HG03025 (cell line): ENCODE results near the gene IFNA21.
"Not testable (repeated sequence)": the region's sequence is repeated elsewhere in the genome, so short reads cannot be mapped to it uniquely, and the experiment has no call there.

ENCODE experiments used
- ATAC-seq: cut with Tn5 transposase; IDR thresholded peaks from one replicate; pipeline ENCODE4 v1.9.1; 2021; ENCODE audit warnings: mild to moderate bottlenecking, moderate library complexity; ENCODE audit not compliant: unreplicated experiment, low FRiP score

IFNA21 gene

DNA sequence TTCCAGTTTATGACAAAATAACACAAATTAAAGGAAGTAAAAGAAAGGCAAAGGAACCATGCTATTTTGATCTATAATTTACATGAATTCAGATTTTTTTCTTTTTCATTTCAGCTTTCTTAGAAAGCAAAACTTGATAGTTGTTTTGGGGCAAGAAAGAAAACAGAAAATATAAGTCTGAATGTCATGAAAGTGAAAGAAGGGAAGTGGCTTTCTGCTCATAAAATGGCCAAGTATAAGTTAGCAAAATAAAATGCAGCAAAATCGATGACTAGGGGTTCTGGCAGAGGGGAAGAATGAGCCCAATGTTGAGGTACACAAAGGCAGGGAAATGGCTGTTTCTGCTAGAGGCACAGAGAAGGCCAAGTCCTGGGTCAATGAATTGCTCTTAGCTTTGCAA, 21.9 kb downstream of the IFNA21 start:
- no peak for ATAC-seq

DNA sequence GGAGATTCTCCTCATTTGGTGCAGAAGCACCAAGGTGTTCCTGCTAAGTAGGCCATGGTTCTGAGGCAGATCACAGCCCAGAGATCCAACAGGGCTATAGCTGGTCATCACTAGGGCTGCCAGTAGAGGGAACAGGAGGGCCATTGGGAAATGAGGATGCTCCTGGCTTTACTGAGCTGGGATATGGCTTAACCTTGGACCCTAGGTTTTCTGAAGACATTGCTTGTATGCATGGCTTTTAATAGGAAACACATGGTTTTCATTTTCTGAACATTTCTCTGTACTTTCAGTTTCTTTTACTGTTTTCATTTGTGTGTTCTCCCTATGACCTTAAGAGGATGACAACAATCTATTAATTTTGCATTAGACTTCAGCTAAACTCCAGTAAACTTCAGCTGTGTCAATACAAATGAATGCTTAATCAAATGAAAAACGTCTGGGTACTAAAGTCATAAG, 25.0 kb downstream of the IFNA21 start, which contains the start of gene IFNW1:
Gene IFNW1, minus strand, starts transcription at position 406 of the 456 bp plus-strand sequence. Its CDS starts 262 bp downstream, at position 144.
- peak; percentile 67 for ATAC-seq

DNA sequence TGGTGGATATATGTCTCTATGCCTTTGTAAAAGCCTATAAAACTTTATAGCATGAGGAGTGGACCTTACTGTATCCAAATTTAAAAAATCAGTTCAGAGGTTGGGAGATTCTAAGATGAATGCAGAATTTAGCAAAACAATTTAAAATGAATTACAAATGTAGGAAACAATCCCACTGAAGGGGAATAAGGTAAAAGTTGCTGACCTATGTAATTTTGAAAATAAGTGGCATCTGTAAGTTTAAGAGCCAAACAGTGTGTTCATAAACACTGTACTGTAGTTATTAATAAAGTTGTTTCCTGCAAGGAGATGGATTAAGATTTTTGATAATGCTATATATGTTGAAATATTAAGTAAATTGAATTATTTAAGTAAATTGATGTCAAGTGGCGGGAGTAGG, 29.4 kb downstream of the IFNA21 start:
- ATAC-seq: no peak

DNA sequence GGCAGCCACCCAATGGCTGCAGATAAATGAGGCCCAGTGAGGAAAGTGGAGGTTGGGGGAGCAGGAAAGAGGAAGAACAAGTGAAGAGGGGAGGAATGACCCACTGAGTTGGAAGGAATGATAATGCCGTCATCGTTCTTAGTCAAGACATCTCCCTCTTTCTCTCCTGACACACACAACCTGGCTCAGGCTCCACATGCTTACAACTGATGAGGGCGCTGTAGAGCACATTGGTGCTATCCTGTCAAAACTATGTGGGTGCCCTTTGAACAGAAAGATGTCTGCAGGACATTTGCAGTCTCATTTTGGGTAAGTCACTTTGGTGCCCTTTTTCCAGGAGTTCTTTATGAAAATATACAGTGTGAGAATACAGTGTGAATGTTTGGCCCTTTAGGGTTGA, 30.7 kb downstream of the IFNA21 start:
- ATAC-seq: no peak

DNA sequence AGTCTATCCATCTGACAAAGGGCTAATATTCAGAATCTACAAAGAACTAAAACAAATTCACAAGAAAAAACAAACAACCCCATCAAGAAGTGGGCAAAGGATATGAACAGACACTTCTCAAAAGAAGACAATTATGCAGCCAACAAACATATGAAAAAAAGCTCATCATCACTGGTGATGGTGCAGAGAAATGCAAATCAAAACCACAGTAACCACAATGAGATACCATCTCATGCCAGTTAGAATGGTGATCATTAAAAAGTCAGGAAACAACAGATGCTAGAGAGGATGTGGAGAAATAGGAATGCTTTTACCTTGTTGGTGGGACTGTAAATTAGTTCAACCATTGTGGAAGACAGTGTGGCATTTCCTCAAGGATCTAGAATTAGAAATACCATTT, 38.3 kb downstream of the IFNA21 start:
- ATAC-seq: not testable (repeated sequence)

DNA sequence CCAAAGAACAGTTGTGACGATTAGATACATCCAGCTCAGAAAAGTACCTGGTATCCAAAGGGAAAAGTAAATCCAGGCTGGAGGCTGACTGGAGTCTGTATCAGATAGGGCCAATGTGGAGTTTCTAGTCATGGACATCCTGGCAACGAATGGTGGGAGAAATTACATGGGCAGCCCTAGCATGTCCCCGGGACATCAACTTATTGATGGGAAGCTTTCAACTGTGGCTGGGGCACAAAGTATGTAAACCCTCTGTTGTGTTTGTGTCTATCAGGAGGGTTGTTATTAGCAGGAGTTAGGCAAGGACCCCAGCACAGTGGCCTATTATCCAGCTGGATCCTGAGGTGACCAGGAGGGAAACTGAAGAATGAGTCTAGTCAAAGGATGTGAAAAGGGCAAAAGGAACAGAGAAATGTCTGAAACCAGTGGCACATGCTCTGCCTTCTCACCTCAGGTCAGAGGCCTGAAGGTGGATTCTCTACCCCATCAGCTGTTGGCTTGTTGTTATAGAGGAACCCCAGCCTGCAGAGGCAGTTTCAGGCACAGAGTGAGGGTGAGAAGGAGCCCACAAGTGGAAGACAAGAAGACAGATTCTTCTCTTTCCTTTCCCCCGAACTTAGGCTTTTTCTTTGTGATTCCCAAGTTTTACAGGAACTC, 44.7 kb downstream of the IFNA21 start:
- ATAC-seq: no peak

DNA sequence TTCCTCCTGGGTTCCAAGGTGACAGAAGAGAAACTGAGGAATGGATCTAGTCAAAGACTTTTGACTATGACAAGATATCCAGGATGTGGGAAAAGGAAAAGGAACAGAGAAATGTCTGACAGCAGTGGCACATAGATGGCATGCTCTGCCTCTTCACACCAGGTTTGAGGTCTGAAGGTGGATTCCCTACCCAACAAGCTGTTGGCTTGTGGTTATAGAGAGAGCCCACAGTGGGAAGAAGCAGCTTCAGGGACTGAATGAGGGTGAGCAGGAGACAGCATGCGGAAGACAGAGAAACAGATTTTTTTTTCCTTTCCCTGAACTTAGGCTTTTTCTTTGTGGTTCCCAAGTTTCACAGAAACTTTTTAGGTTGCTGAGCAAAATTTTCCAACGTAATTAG, 45.4 kb downstream of the IFNA21 start:
- ATAC-seq: no peak

DNA sequence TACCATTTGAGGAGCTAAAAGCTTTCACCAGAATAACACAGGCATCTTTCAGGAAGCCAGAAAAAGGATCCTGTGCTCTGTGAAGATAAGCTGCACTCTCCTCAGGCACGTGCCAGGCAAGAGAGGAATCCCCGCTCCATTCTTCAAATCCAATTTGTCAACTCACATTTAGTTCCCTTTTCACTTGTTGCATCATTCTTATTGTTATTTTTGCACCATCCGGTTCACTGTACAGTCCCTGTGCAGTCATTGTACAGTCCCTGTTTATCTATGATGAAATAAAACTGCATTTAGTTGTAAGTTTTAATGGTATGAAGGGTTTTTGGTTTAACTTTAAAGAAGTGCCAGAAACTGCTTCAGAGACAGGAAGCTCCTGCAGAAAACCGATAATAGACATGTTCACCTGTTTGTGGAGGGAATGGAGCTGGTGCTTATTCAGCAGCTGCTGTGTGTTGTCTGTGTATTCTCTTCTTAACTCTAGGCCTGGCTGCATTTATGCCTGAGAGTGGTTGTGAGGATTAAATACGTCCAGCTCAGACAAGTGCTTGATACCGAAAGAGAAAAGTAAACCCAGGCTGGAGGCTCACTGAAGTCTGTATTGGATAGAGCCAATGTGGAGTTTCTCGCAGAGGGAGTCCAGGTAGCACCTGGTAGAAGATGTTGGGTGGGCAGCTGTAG, 47.2 kb downstream of the IFNA21 start:
- ATAC-seq: no peak
